Ramos (cell line): ENCODE measurements around the gene RXRA.

Experiments
- in situ Hi-C: fragments of 300-500 bp; cut with MboI; formaldehyde crosslinking; loops from one replicate; pipeline ENCODE4 v1.14.3; 2022; ENCODE audit warnings: low sequenced_read_pairs; ENCODE audit not compliant: unreplicated experiment

Gene RXRA

GRCh38 chr9:134361843-134362414, 35.7 kb downstream of the RXRA start:
- in situ Hi-C loops, result no loop called here

- in situ Hi-C loops, result no loop called here
These were observed 37.2 kb downstream of the RXRA start for GRCh38 chr9:134363450-134363849.

- in situ Hi-C loops, result no loop called here
These were observed 38.3 kb downstream of the RXRA start for GRCh38 chr9:134364391-134365114.

- in situ Hi-C loops, result no loop called here
These were observed 38.9 kb downstream of the RXRA start for GRCh38 chr9:134365115-134365596.

- in situ Hi-C loops, result no loop called here
These were observed 39.6 kb downstream of the RXRA start for GRCh38 chr9:134365791-134366222.

GRCh38 chr9:134366223-134367031, 40.2 kb downstream of the RXRA start:
- in situ Hi-C loops, result no loop called here

- in situ Hi-C loops, result no loop called here
These were observed 40.8 kb downstream of the RXRA start for GRCh38 chr9:134367061-134367460.

GRCh38 chr9:134367791-134368490, 41.7 kb downstream of the RXRA start:
- in situ Hi-C loops, result no loop called here

GRCh38 chr9:134368571-134368970, 42.3 kb downstream of the RXRA start:
- in situ Hi-C loops, result no loop called here

- in situ Hi-C loops, result no loop called here
These were observed 43.4 kb downstream of the RXRA start for GRCh38 chr9:134369416-134370212.

GRCh38 chr9:134370213-134370492, 43.9 kb downstream of the RXRA start:
- in situ Hi-C loops, result no loop called here

GRCh38 chr9:134370638-134371037, 44.4 kb downstream of the RXRA start:
- in situ Hi-C loops, result no loop called here

- in situ Hi-C loops, result no loop called here
These were observed 45.5 kb downstream of the RXRA start for GRCh38 chr9:134371731-134372130.

- in situ Hi-C loops, result no loop called here
These were observed 46.5 kb downstream of the RXRA start for GRCh38 chr9:134372581-134373267.

- in situ Hi-C loops, result no loop called here
These were observed 47.0 kb downstream of the RXRA start for GRCh38 chr9:134373269-134373668.

GRCh38 chr9:134373953-134374300, 47.7 kb downstream of the RXRA start:
- in situ Hi-C loops, result no loop called here

GRCh38 chr9:134374301-134375010, 48.2 kb downstream of the RXRA start:
- in situ Hi-C loops, result no loop called here

- in situ Hi-C loops, result no loop called here
These were observed 48.7 kb downstream of the RXRA start for GRCh38 chr9:134375011-134375390.
